ENCODE measurements around the gene FABP6.

The FABP6 gene

DNA sequence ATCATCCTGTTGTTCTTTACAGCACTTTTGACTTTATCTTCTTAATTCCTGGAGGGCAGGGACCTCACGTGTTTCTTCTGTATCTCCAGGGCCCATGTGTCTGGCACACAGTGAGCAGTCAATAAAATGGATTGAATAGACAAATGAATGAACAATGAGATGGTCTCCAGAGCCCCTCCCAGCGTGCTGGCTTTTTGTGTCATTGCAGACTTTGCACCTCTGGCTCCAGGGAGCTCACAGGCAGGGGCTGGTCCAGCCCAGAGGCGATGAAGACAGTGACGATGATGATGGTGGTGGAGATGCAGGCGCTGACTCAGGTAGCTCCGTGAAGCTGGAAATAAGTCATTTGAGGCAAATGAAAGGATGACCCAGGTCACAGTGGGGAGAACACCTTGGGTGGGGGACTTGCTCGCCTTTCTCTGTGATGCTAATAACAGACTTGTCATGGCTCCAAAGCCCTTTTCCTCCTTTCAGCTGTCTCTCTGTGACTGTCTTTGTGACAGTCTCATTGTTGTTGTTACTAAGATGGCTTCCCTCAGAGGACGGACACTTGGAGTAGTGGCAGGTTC lies 30.4 kb upstream of the FABP6 start:
- peak overlapping the region; percentile 17 for H3K4me3 ChIP-seq (ENCODE audit: low read depth, low read length)
- TF ChIP-seq, protein P1, sequence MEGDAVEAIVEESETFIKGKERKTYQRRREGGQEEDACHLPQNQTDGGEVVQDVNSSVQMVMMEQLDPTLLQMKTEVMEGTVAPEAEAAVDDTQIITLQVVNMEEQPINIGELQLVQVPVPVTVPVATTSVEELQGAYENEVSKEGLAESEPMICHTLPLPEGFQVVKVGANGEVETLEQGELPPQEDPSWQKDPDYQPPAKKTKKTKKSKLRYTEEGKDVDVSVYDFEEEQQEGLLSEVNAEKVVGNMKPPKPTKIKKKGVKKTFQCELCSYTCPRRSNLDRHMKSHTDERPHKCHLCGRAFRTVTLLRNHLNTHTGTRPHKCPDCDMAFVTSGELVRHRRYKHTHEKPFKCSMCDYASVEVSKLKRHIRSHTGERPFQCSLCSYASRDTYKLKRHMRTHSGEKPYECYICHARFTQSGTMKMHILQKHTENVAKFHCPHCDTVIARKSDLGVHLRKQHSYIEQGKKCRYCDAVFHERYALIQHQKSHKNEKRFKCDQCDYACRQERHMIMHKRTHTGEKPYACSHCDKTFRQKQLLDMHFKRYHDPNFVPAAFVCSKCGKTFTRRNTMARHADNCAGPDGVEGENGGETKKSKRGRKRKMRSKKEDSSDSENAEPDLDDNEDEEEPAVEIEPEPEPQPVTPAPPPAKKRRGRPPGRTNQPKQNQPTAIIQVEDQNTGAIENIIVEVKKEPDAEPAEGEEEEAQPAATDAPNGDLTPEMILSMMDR (IDR thresholded peaks at IDR 0.05; ENCODE audit: borderline replicate concordance, insufficient read depth, low read depth, low read length) = no peak

GRCh38 chr5:160199410-160199911 lies 29.8 kb upstream of the FABP6 start:
- TF ChIP-seq, protein P1 (IDR thresholded peaks at IDR 0.05; ENCODE audit: borderline replicate concordance, insufficient read depth, low read depth, low read length) = peak; percentile 96
- H3K4me3 ChIP-seq (ENCODE audit: low read depth, low read length) = peak overlapping the region; percentile 17

GRCh38 chr5:160207061-160207460 lies 22.2 kb upstream of the FABP6 start:
- no peak overlapping the region for H3K4me3 ChIP-seq (ENCODE audit: low read depth, low read length)
- TF ChIP-seq, protein P1 (IDR thresholded peaks at IDR 0.05; ENCODE audit: borderline replicate concordance, insufficient read depth, low read depth, low read length) = no peak

DNA sequence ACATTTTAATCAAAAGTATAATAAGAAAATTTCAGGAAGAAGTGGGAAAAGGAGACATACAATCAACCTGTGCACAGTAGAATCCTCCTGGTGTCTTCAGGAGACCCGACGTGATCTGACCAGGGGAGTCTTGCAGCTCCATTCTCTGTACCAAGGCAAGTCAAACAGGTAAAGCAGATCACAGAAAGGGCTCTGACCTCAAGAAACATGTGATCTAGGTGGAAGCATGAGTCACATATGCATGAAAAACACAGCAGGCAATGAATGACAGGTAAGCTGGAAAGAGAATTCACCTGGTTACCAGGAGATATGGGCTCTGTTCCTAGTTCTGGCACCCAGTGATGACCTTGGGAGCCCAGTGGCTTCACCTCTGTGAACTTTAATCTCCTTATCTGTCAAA lies 19.4 kb upstream of the FABP6 start:
- TF ChIP-seq, protein P1 (IDR thresholded peaks at IDR 0.05; ENCODE audit: borderline replicate concordance, insufficient read depth, low read depth, low read length) = no peak
- H3K4me3 ChIP-seq (ENCODE audit: low read depth, low read length) = no peak overlapping the region

- TF ChIP-seq, protein P1 (IDR thresholded peaks at IDR 0.05; ENCODE audit: borderline replicate concordance, insufficient read depth, low read depth, low read length) = no peak
- H3K4me3 ChIP-seq (ENCODE audit: low read depth, low read length) = no peak overlapping the region
These were observed 18.7 kb upstream of the FABP6 start for GRCh38 chr5:160210606-160211005.

DNA sequence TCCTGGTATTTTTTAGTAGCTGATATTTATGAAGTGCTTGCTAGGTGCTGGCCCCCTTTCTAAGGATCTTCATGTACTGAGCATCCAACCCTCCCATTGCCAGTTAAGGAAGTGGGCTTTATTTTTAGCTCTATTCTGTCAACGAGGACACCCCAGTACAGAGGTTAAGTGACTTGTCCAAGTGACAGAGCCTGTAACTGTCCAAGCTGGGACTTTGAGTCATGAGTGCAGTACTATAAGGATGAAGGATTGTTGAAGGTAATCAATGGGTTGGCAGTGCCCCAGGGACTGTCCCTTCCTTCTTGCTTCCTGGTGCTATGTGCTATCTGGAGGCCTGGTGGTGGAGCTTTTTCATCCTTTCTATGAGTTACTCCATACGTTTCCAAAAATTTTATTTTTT lies 18.0 kb upstream of the FABP6 start:
- TF ChIP-seq, protein P1 (IDR thresholded peaks at IDR 0.05; ENCODE audit: borderline replicate concordance, insufficient read depth, low read depth, low read length) = no peak
- H3K4me3 ChIP-seq (ENCODE audit: low read depth, low read length) = no peak overlapping the region

DNA sequence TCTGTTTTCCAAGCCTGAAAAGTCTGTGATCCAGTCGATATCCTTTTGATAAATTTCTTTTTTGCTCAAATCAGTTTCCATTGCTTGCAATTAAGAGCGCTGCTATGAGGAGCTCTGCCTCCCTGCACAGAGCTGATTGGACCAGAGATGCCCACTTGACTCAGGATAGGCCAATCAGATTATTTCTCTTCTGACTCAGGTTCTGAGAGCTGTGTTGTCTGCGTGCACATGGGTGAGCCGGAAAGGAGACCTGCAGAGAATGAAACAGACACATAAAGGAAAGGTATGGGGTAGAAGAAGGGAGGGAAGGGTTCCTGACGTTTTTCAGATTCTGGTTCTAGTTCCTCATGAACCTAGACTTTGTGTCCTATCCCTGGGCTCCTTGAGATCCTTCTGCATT lies 15.8 kb upstream of the FABP6 start:
- no peak overlapping the region for H3K4me3 ChIP-seq (ENCODE audit: low read depth, low read length)
- TF ChIP-seq, protein P1 (IDR thresholded peaks at IDR 0.05; ENCODE audit: borderline replicate concordance, insufficient read depth, low read depth, low read length) = no peak

Measured in GM12875 (cell line).